Esophagus muscularis mucosa (tissue), 4 donors: ENCODE results near the gene HLA-DQA1. TPM values are rescaled to one million over a fixed set of nuclear protein-coding genes. Genes with fewer than 3 reads are reported as not detected.

ENCODE experiments used
- DNase-seq: peaks from one replicate; pipeline ENCODE4 v3.0.0-alpha.2; 2017; ENCODE audit errors: extremely low spot score
- H3K27ac ChIP-seq, 4 donors: fragments of 200-600 bp; sonication (generic); replicated peaks in 1 of 4; 1 replicate in 3 of 4; 2 replicates in 1 of 4; pipeline ENCODE4 v1.5.1; 2016 to 2019; ENCODE audit warnings: mild to moderate bottlenecking in 1 of 4
- H3K27me3 ChIP-seq, 4 donors: fragments of 200-600 bp; sonication (generic); one replicate each; pipeline versions ENCODE4 v1.5.1 to v1.6.0; 2016 to 2019
- H3K36me3 ChIP-seq, 4 donors: fragments of 200-600 bp; sonication (generic); one replicate each; pipeline ENCODE4 v1.5.1; 2016 to 2019
- H3K4me1 ChIP-seq, 4 donors: fragments of 200-600 bp; sonication (generic); one replicate each; pipeline ENCODE4 v1.5.1; 2016 to 2019
- H3K4me3 ChIP-seq, 4 donors: fragments of 200-600 bp; sonication (generic); 1 replicate in 2 of 4; 2 replicates in 2 of 4; pipeline ENCODE4 v1.5.1; 2016 to 2019; ENCODE audit warnings: mild to moderate bottlenecking in 4 of 4, moderate library complexity in 1 of 4
- H3K9me3 ChIP-seq, 4 donors: fragments of 200-600 bp; sonication (generic); 1 replicate in 3 of 4; 2 replicates in 1 of 4; pipeline ENCODE4 v1.5.1; 2016 to 2019
- EP300 ChIP-seq: sonication (generic); formaldehyde crosslinking; IDR thresholded peaks from one replicate; pipeline ENCODE4 v1.6.1; 2017; ENCODE audit warnings: antibody characterized with exemption
- POLR2A ChIP-seq: fragments of 450-650 bp; IDR thresholded peaks from one replicate; pipeline ENCODE4 v1.6.1; 2017; ENCODE audit warnings: antibody characterized with exemption, moderate library complexity, mild to moderate bottlenecking, low read depth
- POLR2AphosphoS5 ChIP-seq, 2 donors: sonication (generic); formaldehyde crosslinking; IDR thresholded peaks; one replicate each; pipeline ENCODE4 v1.6.1; 2017; ENCODE audit warnings: antibody characterized with exemption in 2 of 2
- WGBS: methylation state at CpG from one replicate; pipeline ENCODE4 v1.1.5; 2018; 5-methylcytosine and 5-hydroxymethylcytosine counted together
- intact Hi-C: fragments of 100-400 bp; cut with DNase I; formaldehyde crosslinking; loops from one replicate; pipeline ENCODE4 v1.15.1; 2023
- total RNA-seq, 4 donors: library from RNA; depleted of rRNA; stranded (reverse); fragments of >200 nt; gene quantifications; one replicate each; pipeline versions ENCODE4 v1.1.0 to v1.2.1, GENCODE V29; 2016
- TF ChIP-seq, protein P1 (sequence below), 3 experiments: fragments of 200-600 bp in 2 of 3; fragments of 450-650 bp in 1 of 3; sonication (generic) in 2 of 3; IDR thresholded peaks; one replicate each; pipeline ENCODE4 v1.5.1; 2017 to 2019; ENCODE audit warnings: antibody characterized with exemption in 3 of 3, mild to moderate bottlenecking in 2 of 3, moderate library complexity in 1 of 3

Gene HLA-DQA1
- total RNA-seq, 4 donors from 2014 or later: 0.97 to 8.4 (median 5.1) TPM

DNA sequence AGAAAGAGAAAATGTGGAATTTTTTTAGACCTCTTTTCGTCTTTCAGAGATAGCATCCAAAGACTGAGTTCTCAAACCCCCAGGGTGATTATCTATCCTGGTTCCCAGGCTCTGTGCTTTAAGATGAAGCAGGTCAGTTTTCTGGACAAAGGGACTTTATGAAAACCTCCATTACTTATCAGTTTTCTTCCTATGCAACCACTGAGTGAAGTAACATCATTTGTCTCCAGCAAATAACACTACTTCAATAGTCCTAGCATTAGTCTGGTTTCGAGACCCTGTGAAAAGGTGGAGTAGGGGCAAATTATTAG lies 29.3 kb upstream of the HLA-DQA1 start:
- no peaks in the 10 kb centered on the region for H3K9me3 ChIP-seq
- H3K27me3 ChIP-seq: no peaks in the 10 kb centered on the region
- 65% methylated on average over 2 of the region's 2 CpGs for WGBS
- no peaks in the 10 kb centered on the region for H3K4me1 ChIP-seq
- no peak for DNase-seq
- TF ChIP-seq, protein P1, sequence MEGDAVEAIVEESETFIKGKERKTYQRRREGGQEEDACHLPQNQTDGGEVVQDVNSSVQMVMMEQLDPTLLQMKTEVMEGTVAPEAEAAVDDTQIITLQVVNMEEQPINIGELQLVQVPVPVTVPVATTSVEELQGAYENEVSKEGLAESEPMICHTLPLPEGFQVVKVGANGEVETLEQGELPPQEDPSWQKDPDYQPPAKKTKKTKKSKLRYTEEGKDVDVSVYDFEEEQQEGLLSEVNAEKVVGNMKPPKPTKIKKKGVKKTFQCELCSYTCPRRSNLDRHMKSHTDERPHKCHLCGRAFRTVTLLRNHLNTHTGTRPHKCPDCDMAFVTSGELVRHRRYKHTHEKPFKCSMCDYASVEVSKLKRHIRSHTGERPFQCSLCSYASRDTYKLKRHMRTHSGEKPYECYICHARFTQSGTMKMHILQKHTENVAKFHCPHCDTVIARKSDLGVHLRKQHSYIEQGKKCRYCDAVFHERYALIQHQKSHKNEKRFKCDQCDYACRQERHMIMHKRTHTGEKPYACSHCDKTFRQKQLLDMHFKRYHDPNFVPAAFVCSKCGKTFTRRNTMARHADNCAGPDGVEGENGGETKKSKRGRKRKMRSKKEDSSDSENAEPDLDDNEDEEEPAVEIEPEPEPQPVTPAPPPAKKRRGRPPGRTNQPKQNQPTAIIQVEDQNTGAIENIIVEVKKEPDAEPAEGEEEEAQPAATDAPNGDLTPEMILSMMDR (IDR thresholded peaks at IDR 0.05): no peak
- TF ChIP-seq POLR2AphosphoS5 (IDR thresholded peaks at IDR 0.05) (no peak), EP300 (no peak), POLR2A (no peak)
- H3K27ac ChIP-seq: no peak overlapping the region
- intact Hi-C loops: no loop called here
- no peak overlapping the region for H3K4me3 ChIP-seq
- no peaks in the 10 kb centered on the region for H3K36me3 ChIP-seq

DNA sequence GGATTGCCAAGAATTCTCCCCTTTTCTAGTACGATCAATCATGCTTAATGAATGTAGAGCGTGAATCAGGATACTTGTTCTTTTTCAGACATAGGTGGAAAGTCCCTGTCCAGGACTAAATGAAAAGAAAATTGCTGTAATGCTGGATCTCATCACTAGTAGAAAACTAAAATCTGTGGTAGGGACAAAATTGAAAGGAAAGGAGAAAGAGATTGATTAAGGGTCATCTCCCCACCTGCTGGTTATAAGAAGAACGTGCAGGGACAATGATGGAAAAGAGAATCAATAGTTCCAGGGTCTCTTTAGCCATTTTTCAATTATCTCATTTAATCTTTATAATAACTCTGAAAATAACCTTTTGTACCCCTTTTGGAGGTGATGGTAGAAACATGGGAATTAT lies 28.8 kb upstream of the HLA-DQA1 start:
- no peaks in the 10 kb centered on the region for H3K9me3 ChIP-seq
- H3K27ac ChIP-seq: no peak overlapping the region
- DNase-seq: no peak
- H3K4me3 ChIP-seq: no peak overlapping the region
- no peaks in the 10 kb centered on the region for H3K27me3 ChIP-seq
- TF ChIP-seq POLR2AphosphoS5 (IDR thresholded peaks at IDR 0.05) (no peak), POLR2A (no peak), EP300 (no peak)
- TF ChIP-seq, protein P1 (IDR thresholded peaks at IDR 0.05): no peak
- no peaks in the 10 kb centered on the region for H3K4me1 ChIP-seq
- intact Hi-C loops: no loop called here
- no peaks in the 10 kb centered on the region for H3K36me3 ChIP-seq
- WGBS: 51% methylated on average over 3 of the region's 3 CpGs

DNA sequence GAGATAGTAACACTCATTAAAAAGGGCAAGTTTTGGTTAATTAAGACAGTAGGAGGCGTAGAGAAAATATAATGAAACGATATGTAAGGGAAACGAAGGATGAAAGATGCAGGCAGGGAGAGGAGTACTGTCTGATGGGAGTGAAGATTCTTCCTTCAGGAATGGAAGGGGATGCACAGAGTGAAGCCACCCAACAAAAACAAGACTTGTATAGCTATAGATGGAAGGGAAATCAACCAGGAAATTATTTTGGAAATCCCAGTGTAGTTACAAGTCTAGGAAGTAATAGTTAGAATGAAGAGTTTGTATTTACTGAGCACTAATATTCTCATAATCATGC lies 27.8 kb upstream of the HLA-DQA1 start:
- no peak overlapping the region for H3K4me3 ChIP-seq
- no peaks in the 10 kb centered on the region for H3K36me3 ChIP-seq
- H3K27me3 ChIP-seq: no peaks in the 10 kb centered on the region
- 68% methylated on average over 3 of the region's 3 CpGs for WGBS
- intact Hi-C loops: no loop called here
- no peaks in the 10 kb centered on the region for H3K4me1 ChIP-seq
- peak overlapping the region in 3 of 4 donors; percentile 35 to 54 (median 50) for H3K27ac ChIP-seq
- no peaks in the 10 kb centered on the region for H3K9me3 ChIP-seq
- no peak for TF ChIP-seq POLR2A
- no peak for TF ChIP-seq EP300
- no peak for TF ChIP-seq POLR2AphosphoS5 (IDR thresholded peaks at IDR 0.05)
- TF ChIP-seq, protein P1 (IDR thresholded peaks at IDR 0.05): no peak
- no peak for DNase-seq

DNA sequence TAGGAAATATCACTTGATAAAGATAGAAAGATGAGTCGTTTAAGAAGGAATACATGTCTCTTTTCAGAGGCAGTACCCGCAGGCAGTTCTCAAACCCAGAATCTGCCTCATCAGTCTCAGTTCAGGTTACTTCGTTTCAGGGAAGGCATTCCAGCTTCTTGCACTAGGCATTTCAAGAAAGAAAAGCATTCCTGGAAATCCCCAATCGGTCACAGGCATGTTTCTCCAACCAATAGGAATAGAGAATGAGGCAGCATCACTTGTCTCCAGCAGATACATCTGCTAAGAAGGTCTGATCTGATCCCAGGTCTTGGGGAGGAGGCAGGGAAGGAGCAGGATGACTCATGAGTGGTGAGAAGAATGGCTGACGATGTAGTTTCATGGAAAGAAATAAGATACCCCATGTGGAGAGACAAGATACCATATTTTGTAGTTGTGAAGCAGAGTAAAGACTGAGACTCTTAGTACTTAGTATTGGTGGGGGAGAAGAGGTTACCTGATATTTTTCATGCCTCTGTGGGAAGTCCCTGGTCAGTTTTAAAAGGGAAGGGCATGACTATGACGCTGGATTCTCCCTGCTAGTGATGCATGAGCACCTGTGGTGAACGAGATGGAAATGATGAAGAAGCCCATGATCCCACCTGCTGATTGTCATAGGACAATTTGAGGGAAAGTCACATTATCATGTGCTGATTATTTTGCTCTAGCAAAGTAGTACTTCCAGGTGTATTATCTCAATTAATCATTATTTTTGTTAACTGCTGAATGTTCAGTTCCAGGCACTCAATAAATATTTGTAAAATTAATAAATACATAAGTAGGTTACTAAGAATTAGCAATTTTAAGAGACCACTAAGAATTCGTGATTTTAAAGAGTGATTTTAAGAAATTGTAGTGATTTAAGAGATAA lies 27.2 kb upstream of the HLA-DQA1 start:
- Histone ChIP-seq H3K9me3 (no peaks in the 10 kb centered on the region), H3K4me1 (no peaks in the 10 kb centered on the region), H3K36me3 (no peaks in the 10 kb centered on the region), H3K27ac (peak overlapping the region in 3 of 4 donors; percentile 38 to 59 (median 54)), H3K4me3 (peak overlapping the region in 1 of 4 donors; percentile 37), H3K27me3 (no peaks in the 10 kb centered on the region)
- peak in 1 of 2 donors; percentile 45 for TF ChIP-seq POLR2AphosphoS5 (IDR thresholded peaks at IDR 0.05)
- TF ChIP-seq, protein P1 (IDR thresholded peaks at IDR 0.05): no peak
- intact Hi-C loops: no loop called here
- WGBS: 15% methylated on average over 8 of the region's 8 CpGs
- DNase-seq: peak; percentile 94
